Measurements from ENCODE around the gene WDR33.

WDR33 gene

GRCh38 chr2:127743477-127744026 is 67.4 kb downstream of the WDR33 start:
- H3K27me3 ChIP-seq (ENCODE audit: insufficient read depth, low read depth): no peaks in the 10 kb centered on the region
- H3K4me3 ChIP-seq (IDR thresholded peaks at IDR 0.05; ENCODE audit: insufficient read depth, low read depth, low read length): no peak overlapping the region
- H3K79me2 ChIP-seq (ENCODE audit: insufficient read depth, low read depth): no peaks in the 10 kb centered on the region
- no peak for TF ChIP-seq CTCF (conservative IDR thresholded peaks at IDR 0.05; ENCODE audit: low read depth, low read length)
- H3K36me3 ChIP-seq (ENCODE audit: insufficient read depth): no peaks in the 10 kb centered on the region
- H2AFZ ChIP-seq (ENCODE audit: low read depth): no peak overlapping the region
- peaks cover 30% of the 10 kb centered on the region for H3K4me1 ChIP-seq (ENCODE audit: low read depth, poor library complexity, severe bottlenecking)
- H3K27ac ChIP-seq: no peak overlapping the region
- H4K20me1 ChIP-seq (ENCODE audit: insufficient read depth): no peaks in the 10 kb centered on the region
- no peak overlapping the region for H3K9ac ChIP-seq
- H3K4me2 ChIP-seq: no peak overlapping the region; the same call in 1 of the 2 replicates

- H3K9ac ChIP-seq: no peak overlapping the region
- H3K27ac ChIP-seq: no peak overlapping the region
- no peaks in the 10 kb centered on the region for H3K79me2 ChIP-seq (ENCODE audit: insufficient read depth, low read depth)
- H3K4me2 ChIP-seq: no peak overlapping the region
- H4K20me1 ChIP-seq (ENCODE audit: insufficient read depth): no peaks in the 10 kb centered on the region
- no peaks in the 10 kb centered on the region for H3K27me3 ChIP-seq (ENCODE audit: insufficient read depth, low read depth)
- no peak overlapping the region for H2AFZ ChIP-seq (ENCODE audit: low read depth)
- H3K4me3 ChIP-seq (IDR thresholded peaks at IDR 0.05; ENCODE audit: insufficient read depth, low read depth, low read length): no peak overlapping the region
- H3K4me1 ChIP-seq (ENCODE audit: low read depth, poor library complexity, severe bottlenecking): peaks cover 30% of the 10 kb centered on the region
- no peaks in the 10 kb centered on the region for H3K36me3 ChIP-seq (ENCODE audit: insufficient read depth)
- no peak for TF ChIP-seq CTCF (conservative IDR thresholded peaks at IDR 0.05; ENCODE audit: low read depth, low read length)
Measured at GRCh38 chr2:127740665-127741288, 70.2 kb downstream of the WDR33 start.

- Histone ChIP-seq H3K27ac (no peak overlapping the region), H4K20me1 (ENCODE audit: insufficient read depth) (no peaks in the 10 kb centered on the region), H3K4me1 (ENCODE audit: low read depth, poor library complexity, severe bottlenecking) (peaks cover 25% of the 10 kb centered on the region), H3K9ac (no peak overlapping the region), H3K27me3 (ENCODE audit: insufficient read depth, low read depth) (no peaks in the 10 kb centered on the region), H3K36me3 (ENCODE audit: insufficient read depth) (no peaks in the 10 kb centered on the region), H3K79me2 (ENCODE audit: insufficient read depth, low read depth) (no peaks in the 10 kb centered on the region), H3K4me3 (IDR thresholded peaks at IDR 0.05; ENCODE audit: insufficient read depth, low read depth, low read length) (no peak overlapping the region), H2AFZ (ENCODE audit: low read depth) (no peak overlapping the region), H3K4me2 (no peak overlapping the region)
- TF ChIP-seq CTCF (conservative IDR thresholded peaks at IDR 0.05; ENCODE audit: low read depth, low read length): no peak
Measured at GRCh38 chr2:127739800-127740199, 71.2 kb downstream of the WDR33 start.

GRCh38 chr2:127737892-127738291 is 73.1 kb downstream of the WDR33 start:
- no peak overlapping the region for H3K4me3 ChIP-seq (IDR thresholded peaks at IDR 0.05; ENCODE audit: insufficient read depth, low read depth, low read length)
- no peak overlapping the region for H3K27ac ChIP-seq
- H4K20me1 ChIP-seq (ENCODE audit: insufficient read depth): no peaks in the 10 kb centered on the region
- no peak for TF ChIP-seq CTCF (conservative IDR thresholded peaks at IDR 0.05; ENCODE audit: low read depth, low read length)
- no peaks in the 10 kb centered on the region for H3K79me2 ChIP-seq (ENCODE audit: insufficient read depth, low read depth)
- no peaks in the 10 kb centered on the region for H3K27me3 ChIP-seq (ENCODE audit: insufficient read depth, low read depth)
- no peak overlapping the region for H3K4me2 ChIP-seq
- no peak overlapping the region for H2AFZ ChIP-seq (ENCODE audit: low read depth)
- no peak overlapping the region for H3K9ac ChIP-seq
- H3K36me3 ChIP-seq (ENCODE audit: insufficient read depth): no peaks in the 10 kb centered on the region
- H3K4me1 ChIP-seq (ENCODE audit: low read depth, poor library complexity, severe bottlenecking): peaks cover 6% of the 10 kb centered on the region
